Immature natural killer cell (primary cell): ENCODE measurements around the gene RAB21. TPM values are rescaled to one million over a fixed set of nuclear protein-coding genes. Genes with fewer than 3 reads are reported as not detected.

ENCODE experiments used
- DNase-seq, 3 donors: peaks; one replicate each; pipeline ENCODE4 v3.0.0; 2022; ENCODE audit warnings: mixed read lengths in 1 of 3
- H3K27ac Mint-ChIP-seq, 6 donors: one replicate each; pipeline ENCODE4 v1.8.0; 2020; ENCODE audit warnings: mixed read lengths in 6 of 6, mild to moderate bottlenecking in 5 of 6, inconsistent platforms in 4 of 6, moderate library complexity in 3 of 6
- H3K27me3 Mint-ChIP-seq, 3 donors: one replicate each; pipeline ENCODE4 v1.8.0; 2020 to 2021; ENCODE audit warnings: low read depth in 3 of 3, mild to moderate bottlenecking in 3 of 3, mixed read lengths in 3 of 3, moderate library complexity in 3 of 3, inconsistent platforms in 1 of 3
- H3K36me3 Mint-ChIP-seq, 3 donors: one replicate each; pipeline ENCODE4 v1.8.0; 2020; ENCODE audit warnings: mixed read lengths in 3 of 3, inconsistent platforms in 2 of 3, mild to moderate bottlenecking in 2 of 3
- H3K4me1 Mint-ChIP-seq, 2 donors: one replicate each; pipeline ENCODE4 v1.8.0; 2020; ENCODE audit warnings: inconsistent platforms in 2 of 2, mild to moderate bottlenecking in 2 of 2, mixed read lengths in 2 of 2, moderate library complexity in 1 of 2
- H3K4me3 Mint-ChIP-seq, 5 donors: one replicate each; pipeline ENCODE4 v1.8.0; 2020; ENCODE audit warnings: mild to moderate bottlenecking in 5 of 5, mixed read lengths in 5 of 5, inconsistent platforms in 3 of 5, moderate library complexity in 3 of 5
- H3K9me3 Mint-ChIP-seq, 6 donors: one replicate each; pipeline ENCODE4 v1.8.0; 2020; ENCODE audit warnings: mild to moderate bottlenecking in 6 of 6, mixed read lengths in 6 of 6, inconsistent platforms in 4 of 6, moderate library complexity in 3 of 6
- polyA plus RNA-seq, 3 donors: library from polyadenylated mRNA; unstranded; fragments of 300-500 nt; fragmentation: Illumina TruSeq; gene quantifications; one replicate each; pipeline ENCODE4 v1.2.3, GENCODE V29; 2021

RAB21 gene
- polyA plus RNA-seq, 3 donors from 2014 or later = 23.7 to 28.9 (median 27.8) TPM

- no peak overlapping the region for H3K27ac Mint-ChIP-seq
- no peak for DNase-seq
- H3K4me1 Mint-ChIP-seq = no peaks in the 10 kb centered on the region
- H3K27me3 Mint-ChIP-seq = peaks cover 0 to 5% (median 0%) of the 10 kb centered on the region in 3 donors
- no peaks in the 10 kb centered on the region for H3K36me3 Mint-ChIP-seq
- H3K9me3 Mint-ChIP-seq = no peaks in the 10 kb centered on the region
- no peak overlapping the region for H3K4me3 Mint-ChIP-seq
These were observed 22.3 kb upstream of the RAB21 start for GRCh38 chr12:71732357-71732712.

- H3K27ac Mint-ChIP-seq = no peak overlapping the region
- H3K4me1 Mint-ChIP-seq = no peaks in the 10 kb centered on the region
- no peak for DNase-seq
- H3K36me3 Mint-ChIP-seq = no peaks in the 10 kb centered on the region
- H3K27me3 Mint-ChIP-seq = peaks cover 0 to 4% (median 1%) of the 10 kb centered on the region in 3 donors
- no peak overlapping the region for H3K4me3 Mint-ChIP-seq
- H3K9me3 Mint-ChIP-seq = no peaks in the 10 kb centered on the region
These were observed 17.5 kb upstream of the RAB21 start for GRCh38 chr12:71737197-71737596.

GRCh38 chr12:71742998-71743397 is 11.7 kb upstream of the RAB21 start:
- no peak for DNase-seq
- Mint-ChIP-seq H3K9me3 (no peaks in the 10 kb centered on the region), H3K27me3 (peaks cover 0 to 4% (median 0%) of the 10 kb centered on the region in 3 donors), H3K4me1 (no peaks in the 10 kb centered on the region), H3K27ac (no peak overlapping the region), H3K4me3 (no peak overlapping the region), H3K36me3 (no peaks in the 10 kb centered on the region)

GRCh38 chr12:71744522-71745300 is 10.0 kb upstream of the RAB21 start:
- no peaks in the 10 kb centered on the region for H3K36me3 Mint-ChIP-seq
- H3K27ac Mint-ChIP-seq = no peak overlapping the region
- peaks cover 2 to 8% (median 5%) of the 10 kb centered on the region in 3 donors for H3K27me3 Mint-ChIP-seq
- DNase-seq = no peak
- no peak overlapping the region for H3K4me3 Mint-ChIP-seq
- H3K4me1 Mint-ChIP-seq = no peaks in the 10 kb centered on the region
- no peaks in the 10 kb centered on the region for H3K9me3 Mint-ChIP-seq

- Mint-ChIP-seq H3K36me3 (no peaks in the 10 kb centered on the region), H3K27me3 (peaks cover 2 to 5% (median 4%) of the 10 kb centered on the region in 3 donors), H3K4me1 (no peaks in the 10 kb centered on the region), H3K27ac (no peak overlapping the region), H3K9me3 (no peaks in the 10 kb centered on the region), H3K4me3 (no peak overlapping the region)
- DNase-seq = peak; percentile 34 to 52 (median 50)
These were observed 7.6 kb upstream of the RAB21 start for GRCh38 chr12:71746974-71747611.

- Mint-ChIP-seq H3K27ac (no peak overlapping the region), H3K9me3 (no peaks in the 10 kb centered on the region), H3K4me3 (no peak overlapping the region), H3K36me3 (no peaks in the 10 kb centered on the region), H3K27me3 (peaks cover 2 to 5% (median 4%) of the 10 kb centered on the region in 3 donors), H3K4me1 (no peaks in the 10 kb centered on the region)
- DNase-seq = no peak
These were observed 6.4 kb upstream of the RAB21 start for GRCh38 chr12:71748081-71748850.

GRCh38 chr12:71749666-71750065 is 5.0 kb upstream of the RAB21 start:
- Mint-ChIP-seq H3K4me3 (no peak overlapping the region), H3K27ac (no peak overlapping the region), H3K9me3 (no peaks in the 10 kb centered on the region), H3K4me1 (peaks cover 7 to 9% of the 10 kb centered on the region in 2 donors), H3K27me3 (peaks cover 6 to 7% (median 6%) of the 10 kb centered on the region in 3 donors), H3K36me3 (no peaks in the 10 kb centered on the region)
- DNase-seq = no peak

- Mint-ChIP-seq H3K27me3 (peaks cover 10 to 14% (median 12%) of the 10 kb centered on the region in 3 donors), H3K4me1 (peaks cover 27 to 34% of the 10 kb centered on the region in 2 donors), H3K9me3 (no peaks in the 10 kb centered on the region), H3K36me3 (peaks cover 0 to 5% (median 3%) of the 10 kb centered on the region in 3 donors), H3K4me3 (no peak overlapping the region), H3K27ac (no peak overlapping the region)
- DNase-seq = no peak
These were observed 1.8 kb upstream of the RAB21 start for GRCh38 chr12:71752891-71753290.

GRCh38 chr12:71755146-71755892 is 656 bp downstream of the RAB21 start:
- Mint-ChIP-seq H3K36me3 (peaks cover 20 to 24% (median 21%) of the 10 kb centered on the region in 3 donors), H3K4me3 (peak overlapping the region; percentile 89 to 95 (median 92)), H3K27me3 (peaks cover 8 to 9% (median 9%) of the 10 kb centered on the region in 3 donors), H3K9me3 (peaks cover 3 to 14% (median 7%) of the 10 kb centered on the region in 6 donors), H3K27ac (peak overlapping the region; percentile 94 to 98 (median 96)), H3K4me1 (peaks cover 47 to 58% of the 10 kb centered on the region in 2 donors)
- DNase-seq = peak; percentile 57 to 66 (median 60)

- H3K4me3 Mint-ChIP-seq = peak overlapping the region; percentile 89 to 95 (median 92)
- peaks cover 54 to 65% of the 10 kb centered on the region in 2 donors for H3K4me1 Mint-ChIP-seq
- no peak for DNase-seq
- peaks cover 8 to 11% (median 9%) of the 10 kb centered on the region in 3 donors for H3K27me3 Mint-ChIP-seq
- H3K36me3 Mint-ChIP-seq = peaks cover 25 to 30% (median 28%) of the 10 kb centered on the region in 3 donors
- H3K9me3 Mint-ChIP-seq = peaks cover 5 to 20% (median 12%) of the 10 kb centered on the region in 6 donors
- peak overlapping the region; percentile 94 to 98 (median 96) for H3K27ac Mint-ChIP-seq
These were observed 1.5 kb downstream of the RAB21 start for GRCh38 chr12:71756054-71756690.

- DNase-seq = no peak
- H3K36me3 Mint-ChIP-seq = peaks cover 25 to 30% (median 28%) of the 10 kb centered on the region in 3 donors
- H3K27ac Mint-ChIP-seq = peak overlapping the region in 1 of 6 donors; percentile 72
- peaks cover 61 to 78% of the 10 kb centered on the region in 2 donors for H3K4me1 Mint-ChIP-seq
- H3K4me3 Mint-ChIP-seq = no peak overlapping the region
- peaks cover 6 to 20% (median 12%) of the 10 kb centered on the region in 6 donors for H3K9me3 Mint-ChIP-seq
- peaks cover 3 to 8% (median 5%) of the 10 kb centered on the region in 3 donors for H3K27me3 Mint-ChIP-seq
These were observed 5.3 kb downstream of the RAB21 start for GRCh38 chr12:71759941-71760340.

- peaks cover 25 to 30% (median 28%) of the 10 kb centered on the region in 3 donors for H3K36me3 Mint-ChIP-seq
- H3K4me1 Mint-ChIP-seq = peaks cover 65 to 83% of the 10 kb centered on the region in 2 donors
- H3K27me3 Mint-ChIP-seq = peaks cover under 1 to 5% (median 1%) of the 10 kb centered on the region in 3 donors
- peaks cover 6 to 20% (median 12%) of the 10 kb centered on the region in 6 donors for H3K9me3 Mint-ChIP-seq
- peak overlapping the region in 2 of 5 donors; percentile 25 to 30 for H3K4me3 Mint-ChIP-seq
- no peak for DNase-seq
- peak overlapping the region in 2 of 6 donors; percentile 4 to 74 for H3K27ac Mint-ChIP-seq
These were observed 5.8 kb downstream of the RAB21 start for GRCh38 chr12:71760471-71760870.
